Melanocyte of skin (primary cell): ENCODE measurements around the gene IRF3. TPM values are rescaled to one million over a fixed set of nuclear protein-coding genes. Genes with fewer than 3 reads are reported as not detected.

Experiments
- small RNA-seq, 2 donors: library from RNA; depleted of rRNA; stranded (forward); fragments of <200 nt; gene quantifications; one replicate each; pipeline ENCODE3, GENCODE V24; 2012
- total RNA-seq, 2 donors: library from RNA; depleted of rRNA; stranded (reverse); fragments of >200 nt; gene quantifications; 2 replicates each; pipeline ENCODE4 v1.2.3, GENCODE V29; 2012

The IRF3 gene
- 10 to 100 TPM; 24.8 to 55.6 TPM for total RNA-seq

GRCh38 chr19:49665351-49666119 is at the start of gene IRF3, which contains the start of gene BCL2L12:
IRF3 (minus strand) TSS chr19:49665857; CDS start chr19:49664838, 1,019 bp downstream.
BCL2L12 (plus strand) TSS chr19:49665933; CDS start chr19:49666693, 760 bp downstream.

GRCh38 chr19:49690656-49691242 is 25.1 kb upstream of the IRF3 start, which contains the start of gene CPT1C:
CPT1C (plus strand) TSS chr19:49691116; CDS start chr19:49692253, 1,137 bp downstream.

GRCh38 chr19:49689133-49690078 is 23.7 kb upstream of the IRF3 start, which contains the start of gene ADM5:
ADM5 (plus strand) TSS chr19:49689594; CDS start chr19:49689838, 244 bp downstream.

GRCh38 chr19:49677231-49677900 is 11.7 kb upstream of the IRF3 start, which contains the start of gene PRMT1:
PRMT1 (plus strand) TSS chr19:49677271; CDS start chr19:49677281, 10 bp downstream.

GRCh38 chr19:49641688-49642491 is 23.8 kb downstream of the IRF3 start, which contains the start of gene SCAF1:
SCAF1 (plus strand) TSS chr19:49642209; CDS start chr19:49645027, 2,818 bp downstream.

GRCh38 chr19:49640113-49640898 is 25.4 kb downstream of the IRF3 start, which contains the start of gene RRAS:
RRAS (minus strand) TSS chr19:49640143; CDS start chr19:49640098, 45 bp downstream.

Small RNA genes lying within 50 kb of the gene (small RNA-seq; reads per million reads assigned to genes)
- gene MIR5088 = 0 to 0.52 reads per million in 2 donors

Other genes with a start within 250 kb of the IRF3 start
- not detected for gene PTH2, start 242.4 kb downstream of the IRF3 start, total RNA-seq
- gene GFY, start 240.5 kb downstream of the IRF3 start, total RNA-seq = not detected
- under 1 TPM in 1 of 2 donors, not detected in 1; under 0.01 TPM for gene SLC17A7, start 224.3 kb downstream of the IRF3 start, total RNA-seq
- 100 to 1,000 TPM in 1 of 2 donors, 10 to 100 TPM in 1; 89.5 to 132 TPM for gene PIH1D1, start 214.0 kb downstream of the IRF3 start, total RNA-seq
- gene ALDH16A1, start 212.6 kb downstream of the IRF3 start, total RNA-seq = 10 to 100 TPM; 47.0 to 65.0 TPM
- 1 to 10 TPM; 2.7 to 3.8 TPM for gene FLT3LG, start 191.6 kb downstream of the IRF3 start, total RNA-seq
- 1,000 to 10,000 TPM; 1,225 to 1,537 TPM for gene RPL13A, start 178.2 kb downstream of the IRF3 start, total RNA-seq
- 1,000 to 10,000 TPM; 1,700 to 1,752 TPM for gene RPS11, start 169.4 kb downstream of the IRF3 start, total RNA-seq
- gene FCGRT, start 153.2 kb downstream of the IRF3 start, total RNA-seq = 10 to 100 TPM; 21.7 to 27.0 TPM
- gene RCN3, start 137.9 kb downstream of the IRF3 start, total RNA-seq = 1 to 10 TPM; 1.4 to 3.0 TPM
- 100 to 1,000 TPM in 1 of 2 donors, 10 to 100 TPM in 1; 65.4 to 120 TPM for gene NOSIP, start 85.3 kb downstream of the IRF3 start, total RNA-seq
- gene PRRG2, start 84.5 kb downstream of the IRF3 start, total RNA-seq = under 1 TPM; 0.34 to 1.00 TPM
- gene PRR12, start 74.7 kb downstream of the IRF3 start, total RNA-seq = 1 to 10 TPM; 3.4 to 4.7 TPM
- gene RRAS, start 25.7 kb downstream of the IRF3 start, total RNA-seq = 10 to 100 TPM; 11.0 to 11.3 TPM
- 10 to 100 TPM; 18.6 to 19.3 TPM for gene SCAF1, start 23.6 kb downstream of the IRF3 start, total RNA-seq
- gene BCL2L12, start 76 bp upstream of the IRF3 start, total RNA-seq = 10 to 100 TPM in 1 of 2 donors, 1 to 10 TPM in 1; 3.1 to 14.0 TPM
- 100 to 1,000 TPM; 195 to 414 TPM for gene PRMT1, start 11.4 kb upstream of the IRF3 start, total RNA-seq
- under 1 TPM; 0.34 to 1.00 TPM for gene ADM5, start 23.7 kb upstream of the IRF3 start, total RNA-seq
- gene CPT1C, start 25.3 kb upstream of the IRF3 start, total RNA-seq = 1 to 10 TPM; 2.7 to 4.8 TPM
- not detected for gene TSKS, start 97.4 kb upstream of the IRF3 start, total RNA-seq
- gene AP2A1, start 101.1 kb upstream of the IRF3 start, total RNA-seq = 10 to 100 TPM; 65.7 to 71.6 TPM
- 10 to 100 TPM; 21.7 to 28.3 TPM for gene FUZ, start 147.4 kb upstream of the IRF3 start, total RNA-seq
- 10 to 100 TPM; 16.9 to 19.0 TPM for gene MED25, start 152.4 kb upstream of the IRF3 start, total RNA-seq
- gene PTOV1, start 185.3 kb upstream of the IRF3 start, total RNA-seq = 10 to 100 TPM; 37.3 to 44.0 TPM
- 10 to 100 TPM; 44.3 to 45.1 TPM for gene PNKP, start 201.7 kb upstream of the IRF3 start, total RNA-seq
- 1 to 10 TPM; 8.3 to 10.0 TPM for gene AKT1S1, start 211.5 kb upstream of the IRF3 start, total RNA-seq
- 10 to 100 TPM; 11.0 to 18.6 TPM for gene TBC1D17, start 211.8 kb upstream of the IRF3 start, total RNA-seq
- under 1 TPM; under 0.01 to 1.00 TPM for gene IL4I1, start 231.0 kb upstream of the IRF3 start, total RNA-seq